ENCODE results near the gene NRF1.
"Not testable (repeated sequence)": the region's sequence is repeated elsewhere in the genome, so short reads cannot be mapped to it uniquely, and the experiment has no call there.

Gene NRF1

DNA sequence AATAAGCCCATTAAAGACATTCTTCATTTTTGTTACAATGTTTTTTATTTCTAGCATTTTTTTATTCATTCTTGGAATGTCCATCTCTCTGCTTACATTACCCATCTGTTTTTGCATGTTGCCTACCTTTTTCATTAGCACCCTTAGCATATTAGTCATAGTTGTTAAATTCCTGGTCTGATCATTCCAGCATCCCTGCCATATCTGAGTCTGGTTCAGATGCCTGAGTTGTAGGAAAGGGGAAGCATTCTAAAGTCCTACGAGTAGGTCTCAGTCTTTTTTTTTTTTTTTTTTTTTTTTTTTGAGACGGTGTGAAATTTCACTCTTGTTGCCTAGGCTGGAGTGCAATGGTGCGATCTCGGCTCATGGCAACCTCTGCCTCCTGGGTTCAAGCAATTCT, 19.7 kb upstream of the NRF1 start:
- H3K4me3 ChIP-seq (ENCODE audit: low read depth, low read length): no peak overlapping the region
- TF ChIP-seq, protein P1, sequence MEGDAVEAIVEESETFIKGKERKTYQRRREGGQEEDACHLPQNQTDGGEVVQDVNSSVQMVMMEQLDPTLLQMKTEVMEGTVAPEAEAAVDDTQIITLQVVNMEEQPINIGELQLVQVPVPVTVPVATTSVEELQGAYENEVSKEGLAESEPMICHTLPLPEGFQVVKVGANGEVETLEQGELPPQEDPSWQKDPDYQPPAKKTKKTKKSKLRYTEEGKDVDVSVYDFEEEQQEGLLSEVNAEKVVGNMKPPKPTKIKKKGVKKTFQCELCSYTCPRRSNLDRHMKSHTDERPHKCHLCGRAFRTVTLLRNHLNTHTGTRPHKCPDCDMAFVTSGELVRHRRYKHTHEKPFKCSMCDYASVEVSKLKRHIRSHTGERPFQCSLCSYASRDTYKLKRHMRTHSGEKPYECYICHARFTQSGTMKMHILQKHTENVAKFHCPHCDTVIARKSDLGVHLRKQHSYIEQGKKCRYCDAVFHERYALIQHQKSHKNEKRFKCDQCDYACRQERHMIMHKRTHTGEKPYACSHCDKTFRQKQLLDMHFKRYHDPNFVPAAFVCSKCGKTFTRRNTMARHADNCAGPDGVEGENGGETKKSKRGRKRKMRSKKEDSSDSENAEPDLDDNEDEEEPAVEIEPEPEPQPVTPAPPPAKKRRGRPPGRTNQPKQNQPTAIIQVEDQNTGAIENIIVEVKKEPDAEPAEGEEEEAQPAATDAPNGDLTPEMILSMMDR (IDR thresholded peaks at IDR 0.05; ENCODE audit: low read depth, low read length, missing control alignments): no peak
- DNase-seq (ENCODE audit: low read depth): no peak
- in situ Hi-C loops (cut with HindIII; ENCODE audit: low sequenced_read_pairs): no loop called here

DNA sequence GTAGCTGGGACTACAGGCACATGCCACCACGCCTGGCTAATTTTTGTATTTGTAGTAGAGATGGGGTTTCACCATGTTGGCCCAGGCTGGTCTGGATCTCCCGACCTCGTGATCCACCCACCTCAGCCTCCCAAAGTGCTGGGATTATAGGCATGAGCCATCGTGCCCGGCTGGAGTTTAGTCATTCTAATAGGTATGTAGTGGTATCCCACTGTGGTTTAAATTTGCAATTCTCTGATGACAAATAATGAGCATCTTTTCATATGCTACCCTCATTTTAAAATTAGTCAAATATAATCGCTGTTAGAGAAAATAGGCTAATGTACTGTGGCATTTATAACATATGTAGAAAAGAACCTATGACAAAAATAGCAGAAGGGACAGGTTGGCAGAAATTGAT, 15.1 kb upstream of the NRF1 start:
- H3K4me3 ChIP-seq (ENCODE audit: low read depth, low read length); in situ Hi-C loops (cut with HindIII; ENCODE audit: low sequenced_read_pairs); DNase-seq (ENCODE audit: low read depth): not testable (repeated sequence)

DNA sequence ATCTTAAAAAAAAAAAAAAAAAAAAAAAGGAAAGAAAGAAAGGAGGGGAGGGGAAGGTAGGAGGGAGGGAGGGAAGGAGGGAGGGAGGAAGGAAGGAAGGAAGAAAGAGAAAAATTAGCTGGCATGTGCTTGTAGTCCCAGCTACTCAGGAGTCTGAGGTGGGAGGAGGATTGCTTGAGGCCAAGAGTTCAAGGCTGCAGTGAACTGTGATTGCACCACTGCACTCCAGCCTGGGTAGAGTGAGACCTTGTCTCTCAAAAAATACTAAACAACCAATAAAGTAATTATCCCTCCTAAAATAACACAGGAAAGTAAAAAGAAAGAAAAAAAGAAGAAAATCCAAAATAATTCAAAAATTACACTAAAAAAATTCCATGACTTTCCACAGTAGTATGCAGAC, 13.8 kb upstream of the NRF1 start:
- in situ Hi-C loops (cut with HindIII; ENCODE audit: low sequenced_read_pairs): no loop called here
- H3K4me3 ChIP-seq (ENCODE audit: low read depth, low read length): no peak overlapping the region
- TF ChIP-seq, protein P1 (IDR thresholded peaks at IDR 0.05; ENCODE audit: low read depth, low read length, missing control alignments): no peak
- no peak for DNase-seq (ENCODE audit: low read depth)

DNA sequence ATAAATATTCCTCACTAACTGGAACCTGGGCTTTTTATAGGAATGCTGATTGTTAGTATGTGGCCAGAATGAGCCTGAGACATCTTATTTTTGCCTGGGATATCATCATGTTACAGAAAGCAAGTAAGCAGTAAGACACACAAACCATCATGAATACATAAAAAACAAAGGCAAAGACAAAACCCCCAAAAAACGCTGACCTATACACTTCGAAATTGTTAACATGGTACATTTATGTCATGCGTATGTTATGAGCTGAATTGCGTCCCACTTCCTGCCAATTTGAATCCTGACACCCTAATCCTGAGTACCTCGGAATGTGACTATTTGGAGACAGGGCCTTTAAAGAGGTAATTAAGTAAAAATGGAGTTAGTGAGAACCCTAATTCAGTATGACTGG, 12.3 kb upstream of the NRF1 start:
- TF ChIP-seq, protein P1 (IDR thresholded peaks at IDR 0.05; ENCODE audit: low read depth, low read length, missing control alignments): no peak
- H3K4me3 ChIP-seq (ENCODE audit: low read depth, low read length): no peak overlapping the region
- in situ Hi-C loops (cut with HindIII; ENCODE audit: low sequenced_read_pairs): no loop called here
- DNase-seq (ENCODE audit: low read depth): no peak

DNA sequence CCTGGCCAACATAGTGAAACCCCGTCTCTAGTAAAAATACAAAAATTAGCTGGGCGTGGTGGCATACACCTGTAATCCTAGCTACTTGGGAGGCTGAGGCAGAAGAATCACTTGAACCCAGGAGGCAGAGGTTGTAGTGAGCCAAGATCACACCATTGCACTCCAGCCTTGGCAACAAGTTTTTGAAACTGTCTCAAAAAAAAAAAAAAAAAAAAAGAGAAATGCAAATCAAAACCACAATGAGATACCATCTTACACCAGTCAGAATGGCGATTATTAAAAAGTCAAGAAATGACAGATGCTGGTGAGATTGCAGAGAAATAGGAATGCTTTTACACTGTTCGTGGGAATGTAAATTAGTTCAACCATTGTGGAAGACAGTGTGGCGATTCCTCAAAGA, 7.9 kb upstream of the NRF1 start:
- in situ Hi-C loops (cut with HindIII; ENCODE audit: low sequenced_read_pairs): not testable (repeated sequence)

DNA sequence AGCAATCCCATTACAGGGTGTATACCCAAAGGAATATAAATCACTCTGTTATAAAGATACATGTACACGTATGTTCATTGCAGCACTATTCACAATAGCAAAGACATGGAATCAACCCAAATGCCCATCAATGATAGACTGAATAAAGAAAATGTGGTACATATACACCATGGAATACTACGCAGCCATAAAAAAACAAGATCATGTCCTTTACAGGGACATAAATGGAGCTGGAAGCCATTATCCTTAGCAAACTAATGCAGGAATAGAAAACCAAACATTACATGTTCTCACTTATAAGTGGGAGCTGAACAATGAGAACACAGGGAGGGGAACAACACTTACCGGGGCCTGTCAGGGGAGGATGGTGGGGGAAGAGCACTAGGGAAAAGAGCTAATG, 7.5 kb upstream of the NRF1 start:
- H3K4me3 ChIP-seq (ENCODE audit: low read depth, low read length); in situ Hi-C loops (cut with HindIII; ENCODE audit: low sequenced_read_pairs); DNase-seq (ENCODE audit: low read depth): not testable (repeated sequence)

More for the DNA sequence above, 7.9 kb upstream of the NRF1 start:
- H3K4me3 ChIP-seq (ENCODE audit: low read depth, low read length); DNase-seq (ENCODE audit: low read depth): not testable (repeated sequence)

DNA sequence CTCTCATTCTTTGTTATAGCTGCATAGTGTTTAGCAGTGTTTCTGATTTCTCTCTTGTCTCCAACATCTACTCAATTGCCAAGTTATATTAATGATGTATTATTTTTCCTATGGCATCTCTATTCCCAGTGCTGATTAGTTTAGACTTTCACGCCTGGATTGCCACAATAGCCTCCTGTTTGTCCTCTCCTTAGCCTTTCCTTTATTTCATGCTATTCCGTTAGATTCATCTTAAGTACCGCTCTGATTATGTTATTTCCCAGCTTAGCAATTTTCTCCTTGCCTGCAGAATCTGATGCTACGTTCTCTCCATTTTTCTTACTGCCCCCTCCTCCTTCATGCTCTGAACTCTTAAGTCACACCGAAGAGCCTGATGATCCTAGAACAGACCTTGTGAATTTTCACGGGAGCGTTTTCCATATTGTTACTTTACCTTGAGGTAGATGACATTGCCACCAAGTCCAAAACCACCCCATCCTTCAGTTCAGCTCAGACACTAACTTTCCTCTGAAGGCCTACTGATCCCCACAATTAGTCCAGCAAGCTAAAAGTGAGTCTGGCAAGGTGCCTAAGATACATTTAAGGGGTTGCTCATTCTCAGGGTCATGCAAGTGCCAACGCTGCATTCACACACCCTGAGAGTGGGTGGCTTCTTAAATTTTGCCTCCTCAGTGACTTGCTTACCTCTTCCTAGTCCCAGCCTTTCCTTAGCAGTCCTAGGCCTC, 6.6 kb upstream of the NRF1 start:
- in situ Hi-C loops (cut with HindIII; ENCODE audit: low sequenced_read_pairs): no loop called here
- TF ChIP-seq, protein P1 (IDR thresholded peaks at IDR 0.05; ENCODE audit: low read depth, low read length, missing control alignments): no peak
- no peak for DNase-seq (ENCODE audit: low read depth)
- no peak overlapping the region for H3K4me3 ChIP-seq (ENCODE audit: low read depth, low read length)

DNA sequence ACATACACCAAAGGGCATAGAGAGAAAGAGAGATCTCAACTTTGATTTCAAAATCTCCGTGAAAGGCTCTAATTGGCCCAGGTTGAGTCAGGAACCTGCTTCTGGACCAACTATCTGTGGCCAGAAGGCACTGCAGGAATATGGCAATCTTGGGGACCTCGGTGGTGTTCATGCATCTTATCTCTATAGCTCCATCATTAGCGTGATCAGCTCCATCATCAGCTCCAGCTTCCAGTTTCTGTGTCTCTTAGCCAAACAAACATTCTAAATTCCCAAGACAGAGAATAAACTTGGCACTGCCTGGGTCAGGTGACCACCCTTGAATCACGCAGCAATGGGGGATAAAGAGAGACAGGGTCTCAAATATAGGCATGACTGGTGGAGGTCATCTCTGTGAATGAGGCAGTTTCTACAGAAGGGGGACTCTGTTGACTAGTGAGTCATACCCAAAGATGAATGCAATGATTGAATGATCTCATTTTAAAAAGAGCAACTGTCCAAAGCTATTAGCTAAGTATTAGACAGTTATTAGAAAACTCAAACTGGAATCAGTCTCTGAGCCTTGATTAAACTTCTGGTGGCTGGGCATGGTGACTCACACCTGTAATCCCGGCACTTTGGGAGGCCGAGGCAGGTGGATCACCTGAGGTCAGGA, 5.4 kb upstream of the NRF1 start:
- H3K4me3 ChIP-seq (ENCODE audit: low read depth, low read length): no peak overlapping the region
- in situ Hi-C loops (cut with HindIII; ENCODE audit: low sequenced_read_pairs): no loop called here
- TF ChIP-seq, protein P1 (IDR thresholded peaks at IDR 0.05; ENCODE audit: low read depth, low read length, missing control alignments): no peak
- DNase-seq (ENCODE audit: low read depth): no peak

Data from astrocyte of the cerebellum (primary cell).